Hematopoietic multipotent progenitor cell treated with erythropoietin and hydrocortisone succinate and interleukin-3 and kit ligand, for 15 days (in vitro differentiated cells): Measurements from ENCODE around the gene EGLN2.
"Not testable (repeated sequence)": the region's sequence is repeated elsewhere in the genome, so short reads cannot be mapped to it uniquely, and the experiment has no call there.

Experiments used
- DNase-seq: peaks from one replicate; pipeline ENCODE4 v3.0.0-alpha.2; 2015; ENCODE audit warnings: low spot score

EGLN2 gene

DNA sequence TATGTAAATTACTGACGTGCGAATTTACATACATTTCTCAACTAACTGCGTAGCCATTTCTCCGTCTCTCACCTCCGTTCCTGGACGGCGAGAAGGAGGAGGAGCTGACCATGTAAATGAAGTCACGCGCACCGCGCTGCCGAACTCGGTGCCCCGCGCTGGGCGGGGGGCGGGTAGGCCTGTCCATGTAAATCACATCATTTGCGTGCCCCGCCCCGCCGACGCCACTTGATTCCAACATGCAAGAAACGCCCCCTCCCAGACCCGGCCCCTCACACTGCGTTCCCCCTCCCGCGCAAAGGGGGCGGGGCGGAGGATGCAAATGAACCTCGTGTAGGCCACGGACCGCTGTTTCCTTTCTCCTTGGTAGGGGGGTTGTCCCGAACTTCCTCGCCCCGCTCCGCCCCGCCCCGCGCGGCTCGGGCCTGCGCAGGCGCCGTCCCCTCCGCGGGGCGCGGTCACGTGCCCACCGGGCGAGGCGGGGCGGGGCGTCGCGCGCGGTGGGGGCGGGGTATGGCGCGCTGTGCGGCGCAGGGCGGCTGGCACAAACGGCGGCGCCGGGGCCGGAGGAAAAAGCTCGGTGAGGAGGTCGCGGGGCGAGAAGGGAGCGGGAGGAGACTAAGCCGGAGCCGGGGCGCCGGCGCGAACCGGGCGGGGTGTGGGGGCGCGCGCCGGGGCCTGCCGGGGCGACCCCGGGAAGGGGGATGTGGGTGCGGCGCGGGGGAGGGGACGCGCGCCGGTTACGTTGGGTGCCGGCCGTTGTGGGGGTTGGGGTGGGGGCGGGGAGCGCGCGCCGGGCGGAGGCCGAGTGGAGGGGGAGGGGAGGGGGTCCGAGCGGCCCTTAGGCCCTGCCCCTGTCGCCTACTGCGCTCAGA is at the start of gene EGLN2:
Gene EGLN2, plus strand, starts transcription at position 509 of the 875 bp plus-strand sequence. CDS start 1,382 bp downstream, outside the sequence.
- peak; percentile 98 for DNase-seq

- peak; percentile 100 for DNase-seq
These were observed 48.7 kb upstream of the EGLN2 start, which contains the start of gene ACTMAP for GRCh38 chr19:40750058-40750873. Gene ACTMAP (minus strand): TSS chr19:40750477. CDS start chr19:40749803, 674 bp downstream.

- DNase-seq: peak; percentile 98
These were observed 48.0 kb upstream of the EGLN2 start, which contains the start of gene SNRPA for GRCh38 chr19:40750874-40751537. Gene SNRPA (plus strand): TSS chr19:40751203. CDS start chr19:40751409, 206 bp downstream.

DNA sequence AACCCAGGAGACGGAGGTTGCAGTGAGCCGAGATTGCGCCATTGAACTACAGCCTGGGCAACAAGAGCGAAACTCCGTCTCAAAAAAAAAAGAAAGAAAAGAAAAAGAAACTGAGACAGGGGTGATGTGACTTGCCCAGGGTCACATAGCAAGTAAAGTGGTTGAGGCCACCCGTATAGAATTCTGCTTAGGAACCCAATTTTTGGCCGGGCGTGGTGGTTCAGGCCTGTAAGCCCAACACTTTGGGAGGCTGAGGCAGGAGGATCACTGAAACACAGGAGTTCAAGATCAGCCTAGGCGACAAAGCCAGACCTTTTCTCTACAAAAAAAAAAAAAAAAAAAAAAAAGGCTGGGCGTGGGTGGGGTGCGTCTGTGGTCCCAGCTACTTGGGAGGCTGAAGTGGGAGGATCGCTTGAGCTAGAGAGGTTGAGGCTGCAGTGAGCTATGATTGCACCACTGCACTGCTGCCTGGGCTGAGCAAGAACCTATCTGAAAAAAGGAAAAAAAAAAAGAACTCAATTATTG is 46.7 kb upstream of the EGLN2 start:
- DNase-seq: no peak

- DNase-seq: no peak
These were observed 44.3 kb upstream of the EGLN2 start for GRCh38 chr19:40754611-40755247.

GRCh38 chr19:40755248-40755624 is 43.8 kb upstream of the EGLN2 start:
- no peak for DNase-seq

GRCh38 chr19:40755791-40756190 is 43.2 kb upstream of the EGLN2 start:
- DNase-seq: no peak

DNA sequence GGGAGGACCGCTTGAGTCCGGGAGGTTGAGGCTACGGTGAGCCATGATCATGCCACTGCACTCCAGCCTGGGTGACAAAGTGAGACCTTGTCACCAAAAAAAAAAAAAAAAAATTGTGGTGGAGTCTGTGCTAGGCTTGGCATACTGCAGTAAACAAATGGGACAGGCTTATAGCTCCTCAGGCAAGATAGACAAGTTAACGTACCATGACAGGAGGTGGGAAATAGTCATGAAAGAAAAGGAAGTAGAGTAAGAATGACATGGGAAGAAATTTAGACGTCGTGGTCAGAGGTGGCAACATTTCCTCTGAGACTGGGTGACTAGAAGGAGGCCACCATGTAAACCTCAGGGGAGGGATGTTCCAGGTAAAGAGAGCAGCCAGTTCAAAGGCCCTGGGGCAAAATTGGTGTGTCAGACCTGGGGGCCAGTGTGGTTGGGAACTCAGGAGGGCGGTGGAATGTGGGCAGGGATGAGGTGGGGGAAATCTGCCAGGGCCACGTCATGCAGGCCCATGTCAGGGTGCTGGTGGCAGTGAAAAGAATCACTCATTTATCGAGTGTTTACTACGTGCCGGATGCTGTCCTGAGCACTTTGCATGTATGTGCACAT is 42.4 kb upstream of the EGLN2 start:
- no peak for DNase-seq

DNA sequence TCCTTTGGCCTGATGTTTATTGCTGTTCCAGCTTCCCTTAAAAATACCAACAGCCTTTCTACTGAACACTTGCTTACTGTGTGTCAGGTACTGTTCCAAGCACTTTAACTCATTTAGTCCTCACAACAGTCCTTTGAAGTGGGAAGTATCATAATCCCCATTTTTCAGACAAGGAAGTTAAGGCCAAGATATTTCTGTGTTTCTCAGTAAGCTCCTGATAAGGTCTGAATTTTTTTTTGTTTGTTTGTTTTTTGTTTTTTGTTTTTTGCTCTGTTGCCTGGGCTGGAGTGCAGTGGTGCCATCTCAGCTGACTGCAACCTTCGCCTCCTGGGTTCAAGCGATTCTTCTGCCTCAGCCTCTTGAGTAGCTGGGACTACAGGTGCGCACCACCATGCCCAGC is 40.5 kb upstream of the EGLN2 start:
- no peak for DNase-seq

- no peak for DNase-seq
These were observed 39.6 kb upstream of the EGLN2 start for GRCh38 chr19:40759352-40759751.

DNA sequence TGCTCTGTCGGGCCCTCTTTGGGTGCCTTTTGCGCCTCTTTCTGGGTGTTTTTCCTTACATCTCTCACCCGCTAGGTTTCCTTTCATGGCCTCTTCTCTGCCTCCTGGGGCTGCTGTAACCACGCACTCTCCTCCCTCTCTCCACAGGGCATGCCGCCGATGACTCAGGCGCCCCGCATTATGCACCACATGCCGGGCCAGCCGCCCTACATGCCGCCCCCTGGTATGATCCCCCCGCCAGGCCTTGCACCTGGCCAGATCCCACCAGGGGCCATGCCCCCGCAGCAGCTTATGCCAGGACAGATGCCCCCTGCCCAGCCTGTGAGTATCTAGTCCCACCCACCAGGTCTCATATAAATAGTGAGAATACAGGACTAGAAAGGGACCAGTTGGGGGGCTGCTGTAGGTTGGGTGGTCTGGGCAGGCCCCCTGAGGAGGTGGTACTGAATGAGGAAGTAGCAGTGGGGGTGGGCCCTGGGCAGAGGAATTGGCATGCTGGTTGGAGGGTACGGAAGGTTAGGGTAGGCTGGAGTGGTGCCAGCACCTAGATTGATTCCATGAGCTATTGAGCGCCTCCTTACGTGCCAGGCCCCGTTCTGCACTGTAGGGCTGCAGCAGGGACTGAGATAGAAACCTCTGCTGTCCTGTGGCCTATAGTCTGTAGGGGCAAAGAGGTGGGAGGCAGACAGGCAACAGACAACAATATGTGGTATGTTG is 36.1 kb upstream of the EGLN2 start:
- DNase-seq: no peak

DNA sequence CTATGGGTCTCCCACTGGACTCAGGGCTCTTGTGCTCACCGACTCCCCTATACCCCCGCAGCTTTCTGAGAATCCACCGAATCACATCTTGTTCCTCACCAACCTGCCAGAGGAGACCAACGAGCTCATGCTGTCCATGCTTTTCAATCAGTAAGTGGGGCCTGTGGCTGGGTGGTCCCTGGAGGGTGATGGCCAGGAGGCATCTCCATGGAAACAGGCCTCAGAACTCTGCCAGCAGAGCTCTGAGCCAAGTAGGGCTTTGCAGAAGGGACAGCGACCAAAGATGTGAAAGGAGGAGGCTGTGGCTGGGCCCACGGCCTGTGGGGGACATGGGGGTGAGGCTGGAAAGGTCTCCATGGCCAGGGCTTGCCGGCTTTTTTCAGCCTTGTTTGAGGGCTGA is 35.5 kb upstream of the EGLN2 start:
- no peak for DNase-seq

GRCh38 chr19:40763963-40764362 is 35.0 kb upstream of the EGLN2 start:
- DNase-seq: no peak

DNA sequence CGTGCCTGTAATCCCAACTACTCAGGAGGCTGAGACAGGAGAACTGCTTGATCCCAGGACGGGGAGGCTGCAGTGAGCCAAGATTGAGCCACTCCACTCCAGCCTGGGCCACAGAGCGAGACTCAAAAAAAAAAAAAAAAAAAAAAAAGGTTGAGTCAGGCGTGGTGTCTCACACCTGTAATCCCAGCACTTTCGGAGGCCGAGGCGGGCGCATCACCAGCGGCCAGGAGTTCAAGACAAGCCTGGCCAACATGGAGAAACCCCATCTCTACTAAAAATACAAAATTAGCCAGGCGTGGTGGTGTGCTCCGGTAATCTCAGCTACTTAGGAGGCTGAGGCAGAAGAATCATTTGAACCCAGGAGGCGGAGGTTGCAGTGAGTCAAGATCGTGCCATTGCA is 32.6 kb upstream of the EGLN2 start:
- DNase-seq: not testable (repeated sequence)

- no peak for DNase-seq
These were observed 30.1 kb upstream of the EGLN2 start for GRCh38 chr19:40768869-40769268.

- peak; percentile 34 for DNase-seq
These were observed 27.7 kb upstream of the EGLN2 start for GRCh38 chr19:40771101-40771862.

DNA sequence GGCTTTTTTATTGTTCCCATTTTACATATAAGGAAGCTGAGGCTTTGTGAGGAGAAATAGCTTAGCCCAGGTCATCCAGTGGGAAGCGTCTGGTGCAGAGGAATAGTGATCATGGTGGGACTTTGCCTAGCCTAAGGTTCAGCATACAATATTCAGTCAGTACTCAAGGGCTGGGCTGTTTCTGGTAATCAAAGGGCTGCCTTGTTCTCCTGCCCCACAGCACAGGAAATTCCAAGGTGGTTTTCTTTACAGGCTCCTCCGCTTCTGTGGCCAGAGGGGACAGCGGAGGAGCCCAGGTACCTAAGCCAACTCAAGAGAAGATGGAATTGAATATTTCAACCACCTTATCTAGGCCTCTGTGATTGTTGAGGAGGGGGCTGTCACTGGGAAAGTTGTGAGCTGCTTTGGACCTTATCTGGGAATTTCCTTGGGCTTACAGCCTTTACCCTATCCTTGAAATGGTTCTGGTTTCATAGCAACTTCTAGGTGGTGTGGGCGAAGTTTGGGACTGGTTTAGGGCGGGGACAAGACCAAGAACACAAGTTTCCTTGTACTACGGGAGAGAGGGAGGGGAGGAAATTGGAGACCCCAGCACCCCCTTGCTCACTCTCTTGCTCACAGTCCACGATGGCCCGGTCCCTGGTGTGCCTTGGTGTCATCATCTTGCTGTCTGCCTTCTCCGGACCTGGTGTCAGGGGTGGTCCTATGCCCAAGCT is 23.9 kb upstream of the EGLN2 start, which contains the start of gene MIA:
Gene MIA, plus strand, starts transcription at position 606 of the 716 bp plus-strand sequence. Its CDS starts 22 bp downstream, at position 628.
- no peak for DNase-seq

DNA sequence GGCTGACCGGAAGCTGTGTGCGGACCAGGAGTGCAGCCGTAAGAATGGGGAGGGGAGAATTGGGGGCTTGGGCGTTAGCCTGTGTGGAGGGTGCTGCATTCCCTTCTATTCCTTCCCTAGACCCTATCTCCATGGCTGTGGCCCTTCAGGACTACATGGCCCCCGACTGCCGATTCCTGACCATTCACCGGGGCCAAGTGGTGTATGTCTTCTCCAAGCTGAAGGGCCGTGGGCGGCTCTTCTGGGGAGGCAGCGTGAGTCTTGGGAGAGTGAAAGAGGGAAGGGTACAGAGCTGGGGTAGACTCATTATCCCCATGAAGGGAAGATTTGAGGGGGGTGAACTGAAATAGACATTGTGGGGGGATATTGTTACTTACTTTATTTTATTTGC is 23.4 kb upstream of the EGLN2 start:
- DNase-seq: no peak

DNA sequence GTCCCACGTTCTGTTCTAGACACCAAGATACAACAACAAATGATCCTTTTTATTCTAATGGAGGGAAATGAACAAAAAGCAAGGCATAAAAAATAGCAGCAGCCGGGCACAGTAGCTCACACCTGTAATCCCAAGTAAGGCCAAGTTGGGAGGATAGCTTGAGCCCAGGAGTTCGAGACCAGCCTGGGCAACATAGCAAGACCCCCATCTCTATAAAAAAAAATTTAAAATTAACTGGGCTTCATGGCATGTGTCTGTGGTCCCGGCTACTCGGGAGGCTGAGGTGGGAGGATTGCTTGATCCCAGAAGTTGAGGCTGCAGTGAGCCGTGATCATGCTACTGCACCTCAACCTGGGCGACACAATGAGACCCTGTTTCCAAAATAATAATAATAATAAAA is 22.6 kb upstream of the EGLN2 start:
- no peak for DNase-seq
